ENCODE measurements around the gene RAB19. TPM values are rescaled to one million over a fixed set of nuclear protein-coding genes. Genes with fewer than 3 reads are reported as not detected.

RAB19 gene
- total RNA-seq, 1 donor from 2014 or later = 3.1 TPM

DNA sequence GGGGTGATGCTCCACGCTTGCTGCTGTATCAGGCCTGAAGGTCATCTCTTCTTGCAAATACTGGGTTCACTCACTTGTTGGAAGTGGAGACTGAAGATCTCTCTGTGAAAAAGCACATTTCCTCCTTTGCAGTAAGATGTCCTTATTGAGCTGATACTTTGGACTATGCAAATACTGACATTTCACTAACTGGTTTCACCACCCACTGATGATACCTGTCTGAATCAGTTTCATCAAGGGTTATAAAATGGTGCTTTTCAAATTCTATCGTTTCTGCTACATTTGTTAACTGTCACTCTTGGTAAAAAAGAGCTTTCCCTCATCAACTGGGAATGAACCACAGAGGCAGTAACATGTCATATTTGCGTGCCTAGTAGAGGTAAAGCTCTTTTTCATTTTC is 35.5 kb downstream of the RAB19 start:
- Histone ChIP-seq H3F3A (ENCODE audit: low read depth) (no peaks in the 10 kb centered on the region), H3K4me1 (no peaks in the 10 kb centered on the region), H3K9ac (no peak overlapping the region), H3K4me3 (no peak overlapping the region), H3K79me2 (ENCODE audit: low read depth) (no peaks in the 10 kb centered on the region), H3K27me3 (no peaks in the 10 kb centered on the region), H2AFZ (replicated peaks) (no peak overlapping the region), H3K9me3 (ENCODE audit: low read depth) (no peaks in the 10 kb centered on the region), H3K27ac (no peak overlapping the region), H3K4me2 (no peak overlapping the region), H3K36me3 (no peaks in the 10 kb centered on the region), H4K20me1 (ENCODE audit: low read depth) (no peaks in the 10 kb centered on the region)
- peaks cover 2% of the 10 kb centered on the region for H3K27me3 Mint-ChIP-seq (ENCODE audit: insufficient read depth, low read depth)
- peaks cover 2% of the 10 kb centered on the region for H3K36me3 Mint-ChIP-seq
- no peak for DNase-seq (ENCODE audit: low spot score)
- H3K9me3 Mint-ChIP-seq = no peaks in the 10 kb centered on the region
- H3K4me1 Mint-ChIP-seq = no peaks in the 10 kb centered on the region
- no peak for TF ChIP-seq EZH2phosphoT487 (IDR thresholded peaks at IDR 0.05)
- no peak overlapping the region for H3K4me3 Mint-ChIP-seq
- no peak overlapping the region for H3K27ac Mint-ChIP-seq

DNA sequence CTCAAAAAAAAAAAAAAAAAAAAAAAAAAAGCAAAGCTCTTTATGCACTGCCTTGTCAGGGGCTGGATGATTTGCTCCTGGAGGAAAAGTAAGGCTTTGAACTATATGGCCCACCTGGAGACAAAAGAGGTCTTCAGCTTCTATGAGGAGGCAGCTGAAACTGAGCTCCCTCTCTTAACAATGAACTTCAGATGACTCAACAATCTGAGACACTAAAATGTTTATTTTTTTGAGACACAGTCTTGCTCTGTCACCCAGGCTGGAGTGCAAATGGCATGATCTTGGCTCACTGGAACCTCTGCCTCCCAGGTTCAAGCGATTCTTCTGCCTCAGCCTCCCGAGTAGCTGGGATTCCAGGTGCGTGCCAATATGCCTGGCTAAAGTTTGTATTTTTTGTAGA is 36.7 kb downstream of the RAB19 start:
- H3K27me3 Mint-ChIP-seq (ENCODE audit: insufficient read depth, low read depth) = peaks cover 2% of the 10 kb centered on the region

DNA sequence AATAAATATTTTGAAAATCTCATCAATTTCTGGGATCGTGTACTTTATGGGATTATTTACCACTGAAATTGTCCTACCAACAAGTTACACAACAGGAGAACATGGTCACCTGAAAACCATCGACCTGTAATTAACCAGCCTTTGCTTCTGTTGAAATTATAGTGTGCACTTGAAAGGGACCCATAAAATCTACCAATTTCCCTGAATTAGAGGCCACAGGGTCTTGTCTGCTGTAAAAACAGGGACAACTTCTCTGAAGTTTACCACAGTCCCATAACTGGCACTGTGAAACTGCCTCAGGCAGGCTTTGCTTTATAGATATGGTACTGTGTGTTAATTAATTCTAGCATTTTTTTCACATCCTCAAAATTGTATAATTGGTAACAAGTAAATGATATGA is 37.7 kb downstream of the RAB19 start:
- H3K4me3 ChIP-seq = no peak overlapping the region
- no peak overlapping the region for H3K9ac ChIP-seq
- Mint-ChIP-seq H3K36me3 (peaks cover 2% of the 10 kb centered on the region), H3K27me3 (ENCODE audit: insufficient read depth, low read depth) (peaks cover 4% of the 10 kb centered on the region), H3K4me1 (no peaks in the 10 kb centered on the region), H3K4me3 (no peak overlapping the region), H3K9me3 (no peaks in the 10 kb centered on the region), H3K27ac (no peak overlapping the region)
- DNase-seq (ENCODE audit: low spot score) = no peak
- no peaks in the 10 kb centered on the region for H3K4me1 ChIP-seq
- no peaks in the 10 kb centered on the region for H3K27me3 ChIP-seq
- no peaks in the 10 kb centered on the region for H3F3A ChIP-seq (ENCODE audit: low read depth)
- no peaks in the 10 kb centered on the region for H3K9me3 ChIP-seq (ENCODE audit: low read depth)
- no peak overlapping the region for H2AFZ ChIP-seq (replicated peaks)
- TF ChIP-seq EZH2 (IDR thresholded peaks at IDR 0.05) (no peak), EZH2phosphoT487 (IDR thresholded peaks at IDR 0.05) (no peak)
- TF ChIP-seq, protein P1, sequence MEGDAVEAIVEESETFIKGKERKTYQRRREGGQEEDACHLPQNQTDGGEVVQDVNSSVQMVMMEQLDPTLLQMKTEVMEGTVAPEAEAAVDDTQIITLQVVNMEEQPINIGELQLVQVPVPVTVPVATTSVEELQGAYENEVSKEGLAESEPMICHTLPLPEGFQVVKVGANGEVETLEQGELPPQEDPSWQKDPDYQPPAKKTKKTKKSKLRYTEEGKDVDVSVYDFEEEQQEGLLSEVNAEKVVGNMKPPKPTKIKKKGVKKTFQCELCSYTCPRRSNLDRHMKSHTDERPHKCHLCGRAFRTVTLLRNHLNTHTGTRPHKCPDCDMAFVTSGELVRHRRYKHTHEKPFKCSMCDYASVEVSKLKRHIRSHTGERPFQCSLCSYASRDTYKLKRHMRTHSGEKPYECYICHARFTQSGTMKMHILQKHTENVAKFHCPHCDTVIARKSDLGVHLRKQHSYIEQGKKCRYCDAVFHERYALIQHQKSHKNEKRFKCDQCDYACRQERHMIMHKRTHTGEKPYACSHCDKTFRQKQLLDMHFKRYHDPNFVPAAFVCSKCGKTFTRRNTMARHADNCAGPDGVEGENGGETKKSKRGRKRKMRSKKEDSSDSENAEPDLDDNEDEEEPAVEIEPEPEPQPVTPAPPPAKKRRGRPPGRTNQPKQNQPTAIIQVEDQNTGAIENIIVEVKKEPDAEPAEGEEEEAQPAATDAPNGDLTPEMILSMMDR (IDR thresholded peaks at IDR 0.05) = no peak
- no peak overlapping the region for H3K27ac ChIP-seq
- no peaks in the 10 kb centered on the region for H3K36me3 ChIP-seq
- H3K4me2 ChIP-seq = no peak overlapping the region
- no peaks in the 10 kb centered on the region for H3K79me2 ChIP-seq (ENCODE audit: low read depth)
- no peaks in the 10 kb centered on the region for H4K20me1 ChIP-seq (ENCODE audit: low read depth)

More for the DNA sequence above, 36.7 kb downstream of the RAB19 start:
- H2AFZ ChIP-seq (replicated peaks) = no peak overlapping the region
- no peak overlapping the region for H3K27ac ChIP-seq
- no peak overlapping the region for H3K4me3 ChIP-seq
- TF ChIP-seq EZH2 (IDR thresholded peaks at IDR 0.05) (no peak), EZH2phosphoT487 (IDR thresholded peaks at IDR 0.05) (no peak)
- TF ChIP-seq, protein P1 (IDR thresholded peaks at IDR 0.05) = no peak
- no peaks in the 10 kb centered on the region for H3K79me2 ChIP-seq (ENCODE audit: low read depth)
- DNase-seq (ENCODE audit: low spot score) = no peak
- no peaks in the 10 kb centered on the region for H3F3A ChIP-seq (ENCODE audit: low read depth)
- no peak overlapping the region for H3K4me2 ChIP-seq
- Mint-ChIP-seq H3K9me3 (no peaks in the 10 kb centered on the region), H3K27ac (no peak overlapping the region), H3K4me3 (no peak overlapping the region), H3K4me1 (no peaks in the 10 kb centered on the region), H3K36me3 (peaks cover 2% of the 10 kb centered on the region)
- H3K27me3 ChIP-seq = no peaks in the 10 kb centered on the region
- H3K36me3 ChIP-seq = no peaks in the 10 kb centered on the region
- H3K4me1 ChIP-seq = no peaks in the 10 kb centered on the region
- no peak overlapping the region for H3K9ac ChIP-seq
- no peaks in the 10 kb centered on the region for H4K20me1 ChIP-seq (ENCODE audit: low read depth)
- no peaks in the 10 kb centered on the region for H3K9me3 ChIP-seq (ENCODE audit: low read depth)

DNA sequence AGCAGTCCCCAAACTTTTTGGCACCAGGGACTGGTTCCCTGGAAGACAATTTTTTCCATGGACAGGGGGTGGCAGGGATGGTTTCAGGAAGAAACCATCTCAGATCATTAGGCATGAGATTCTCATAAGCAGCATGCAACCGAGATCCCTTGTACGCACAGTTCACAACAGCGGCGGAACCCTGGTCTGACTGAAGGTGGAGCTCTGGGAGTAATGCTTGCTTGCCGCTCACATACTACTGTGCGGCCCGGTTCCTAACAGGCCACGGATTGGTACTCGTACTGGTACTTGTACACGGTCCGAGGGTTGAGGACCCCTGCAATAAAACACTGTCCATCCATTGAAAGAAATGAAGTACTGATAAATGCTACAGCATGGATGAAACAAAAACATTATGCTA is 42.6 kb downstream of the RAB19 start:
- no peaks in the 10 kb centered on the region for H3K79me2 ChIP-seq (ENCODE audit: low read depth)

More for the DNA sequence above, 42.6 kb downstream of the RAB19 start:
- Mint-ChIP-seq H3K4me1 (peaks cover 5% of the 10 kb centered on the region), H3K9me3 (no peaks in the 10 kb centered on the region), H3K36me3 (peaks cover 5% of the 10 kb centered on the region), H3K27ac (no peak overlapping the region), H3K27me3 (ENCODE audit: insufficient read depth, low read depth) (peaks cover 3% of the 10 kb centered on the region), H3K4me3 (no peak overlapping the region)
- Histone ChIP-seq H2AFZ (replicated peaks) (no peak overlapping the region), H3K9me3 (ENCODE audit: low read depth) (no peaks in the 10 kb centered on the region), H3K4me3 (no peak overlapping the region), H3F3A (ENCODE audit: low read depth) (peaks cover 13% of the 10 kb centered on the region), H3K4me1 (no peaks in the 10 kb centered on the region), H3K27me3 (no peaks in the 10 kb centered on the region), H3K27ac (no peak overlapping the region), H3K36me3 (no peaks in the 10 kb centered on the region), H4K20me1 (ENCODE audit: low read depth) (peaks cover 2% of the 10 kb centered on the region), H3K9ac (no peak overlapping the region), H3K4me2 (no peak overlapping the region)
- no peak for DNase-seq (ENCODE audit: low spot score)
- TF ChIP-seq EZH2phosphoT487 (IDR thresholded peaks at IDR 0.05) = no peak
- TF ChIP-seq, protein P1 (IDR thresholded peaks at IDR 0.05) = no peak
- TF ChIP-seq EZH2 (IDR thresholded peaks at IDR 0.05) = no peak
